ENCODE results near the gene PPP2R3A.
"Not testable (repeated sequence)": the region's sequence is repeated elsewhere in the genome, so short reads cannot be mapped to it uniquely, and the experiment has no call there.

PPP2R3A gene

GRCh38 chr3:136105044-136105443, 139.5 kb downstream of the PPP2R3A start:
- no peak for DNase-seq

- DNase-seq: no peak
These were observed 140.6 kb downstream of the PPP2R3A start for GRCh38 chr3:136106101-136106500.

GRCh38 chr3:136109499-136109898, 144.0 kb downstream of the PPP2R3A start:
- no peak for DNase-seq

- DNase-seq: no peak
These were observed 145.0 kb downstream of the PPP2R3A start for GRCh38 chr3:136110481-136110880.

- no peak for DNase-seq
These were observed 148.9 kb downstream of the PPP2R3A start for GRCh38 chr3:136114421-136114820.

GRCh38 chr3:136119332-136119731, 153.8 kb downstream of the PPP2R3A start:
- not testable (repeated sequence) for DNase-seq

- not testable (repeated sequence) for DNase-seq
These were observed 154.3 kb downstream of the PPP2R3A start for GRCh38 chr3:136119783-136120182.

- no peak for DNase-seq
These were observed 155.1 kb downstream of the PPP2R3A start for GRCh38 chr3:136120373-136121348.

- DNase-seq: no peak
These were observed 156.5 kb downstream of the PPP2R3A start for GRCh38 chr3:136122006-136122405.

- DNase-seq: not testable (repeated sequence)
These were observed 166.1 kb downstream of the PPP2R3A start for GRCh38 chr3:136131647-136132046.

- DNase-seq: no peak
These were observed 168.6 kb downstream of the PPP2R3A start for GRCh38 chr3:136134091-136134490.

- peak; percentile 76 for DNase-seq
These were observed 169.7 kb downstream of the PPP2R3A start for GRCh38 chr3:136135039-136135802.

- DNase-seq: no peak
These were observed 170.9 kb downstream of the PPP2R3A start for GRCh38 chr3:136136454-136136853.

GRCh38 chr3:136141291-136141785, 175.8 kb downstream of the PPP2R3A start:
- peak; percentile 40 for DNase-seq

GRCh38 chr3:136141891-136142290, 176.4 kb downstream of the PPP2R3A start:
- DNase-seq: no peak

GRCh38 chr3:136142592-136142991, 177.1 kb downstream of the PPP2R3A start:
- peak; percentile 92 for DNase-seq

- not testable (repeated sequence) for DNase-seq
These were observed 178.9 kb downstream of the PPP2R3A start for GRCh38 chr3:136144397-136144796.

- peak; percentile 37 for DNase-seq
These were observed 181.6 kb downstream of the PPP2R3A start for GRCh38 chr3:136146981-136147729.

GRCh38 chr3:136149667-136150066, 184.1 kb downstream of the PPP2R3A start:
- no peak for DNase-seq

GRCh38 chr3:136151219-136151618, 185.7 kb downstream of the PPP2R3A start:
- no peak for DNase-seq

- DNase-seq: no peak
These were observed 186.8 kb downstream of the PPP2R3A start for GRCh38 chr3:136152176-136152843.

GRCh38 chr3:136152963-136153362, 187.4 kb downstream of the PPP2R3A start:
- DNase-seq: no peak
